Measurements from ENCODE around the gene SLC1A1.

Gene SLC1A1

DNA sequence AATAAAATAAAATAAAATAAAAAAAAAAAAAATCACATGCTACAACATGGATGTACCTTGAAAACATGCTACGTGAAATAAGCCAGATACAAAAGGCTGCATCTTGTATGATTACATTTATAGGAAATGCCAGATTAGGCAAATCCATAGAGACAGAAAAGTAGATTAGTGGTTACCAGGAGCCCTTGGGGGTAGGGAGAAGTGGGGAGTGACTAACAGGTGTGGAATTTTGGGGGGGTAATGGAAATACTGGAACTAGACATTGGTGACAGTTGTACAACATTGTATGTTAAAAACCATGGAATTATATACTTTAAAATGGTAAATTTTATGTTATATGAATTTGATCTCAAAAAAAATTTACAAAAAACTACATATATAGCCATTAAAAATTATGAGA lies 47.3 kb downstream of the SLC1A1 start:
- H3K9me2 ChIP-seq (ENCODE audit: low read depth, low read length), result no peaks in the 10 kb centered on the region
- no peaks in the 10 kb centered on the region for H3K79me2 ChIP-seq (ENCODE audit: insufficient read depth, low read length)
- H3K27ac ChIP-seq (ENCODE audit: low read depth, low read length, poor library complexity, severe bottlenecking), result no peak overlapping the region
- no peaks in the 10 kb centered on the region for H3K4me1 ChIP-seq (ENCODE audit: insufficient read depth, low read length, severe bottlenecking)
- no peaks in the 10 kb centered on the region for H3K36me3 ChIP-seq (ENCODE audit: insufficient read depth, low read length)
- H3K27me3 ChIP-seq (ENCODE audit: insufficient read depth, low read length), result no peaks in the 10 kb centered on the region
- H3K4me2 ChIP-seq (ENCODE audit: low read length), result no peak overlapping the region
- no peak overlapping the region for H3K4me3 ChIP-seq (ENCODE audit: low read depth, low read length, poor library complexity, severe bottlenecking)
- no peaks in the 10 kb centered on the region for H3F3A ChIP-seq (ENCODE audit: insufficient read depth, low read length)
- H4K20me1 ChIP-seq (ENCODE audit: insufficient read depth, low read length), result no peaks in the 10 kb centered on the region
- no peak for TF ChIP-seq CTCF (IDR thresholded peaks at IDR 0.05; ENCODE audit: low read length)
- no peak for TF ChIP-seq EZH2 (IDR thresholded peaks at IDR 0.05; ENCODE audit: borderline replicate concordance, low read length)
- H3K9me3 ChIP-seq (ENCODE audit: low read length), result no peaks in the 10 kb centered on the region
- no peak overlapping the region for H3K9ac ChIP-seq (ENCODE audit: low read length)
- H2AFZ ChIP-seq (ENCODE audit: low read length), result no peak overlapping the region

- Histone ChIP-seq H3K9me2 (ENCODE audit: low read depth, low read length) (no peaks in the 10 kb centered on the region), H3K4me3 (ENCODE audit: low read depth, low read length, poor library complexity, severe bottlenecking) (no peak overlapping the region), H2AFZ (ENCODE audit: low read length) (no peak overlapping the region), H3K36me3 (ENCODE audit: insufficient read depth, low read length) (no peaks in the 10 kb centered on the region), H4K20me1 (ENCODE audit: insufficient read depth, low read length) (no peaks in the 10 kb centered on the region), H3K4me2 (ENCODE audit: low read length) (no peak overlapping the region), H3F3A (ENCODE audit: insufficient read depth, low read length) (no peaks in the 10 kb centered on the region), H3K27ac (ENCODE audit: low read depth, low read length, poor library complexity, severe bottlenecking) (no peak overlapping the region), H3K4me1 (ENCODE audit: insufficient read depth, low read length, severe bottlenecking) (no peaks in the 10 kb centered on the region), H3K79me2 (ENCODE audit: insufficient read depth, low read length) (no peaks in the 10 kb centered on the region), H3K9ac (ENCODE audit: low read length) (no peak overlapping the region), H3K27me3 (ENCODE audit: insufficient read depth, low read length) (no peaks in the 10 kb centered on the region), H3K9me3 (ENCODE audit: low read length) (no peaks in the 10 kb centered on the region)
- TF ChIP-seq EZH2 (IDR thresholded peaks at IDR 0.05; ENCODE audit: borderline replicate concordance, low read length), result no peak
- no peak for TF ChIP-seq CTCF (IDR thresholded peaks at IDR 0.05; ENCODE audit: low read length)
Measured at GRCh38 chr9:4538107-4538506, 47.8 kb downstream of the SLC1A1 start.

DNA sequence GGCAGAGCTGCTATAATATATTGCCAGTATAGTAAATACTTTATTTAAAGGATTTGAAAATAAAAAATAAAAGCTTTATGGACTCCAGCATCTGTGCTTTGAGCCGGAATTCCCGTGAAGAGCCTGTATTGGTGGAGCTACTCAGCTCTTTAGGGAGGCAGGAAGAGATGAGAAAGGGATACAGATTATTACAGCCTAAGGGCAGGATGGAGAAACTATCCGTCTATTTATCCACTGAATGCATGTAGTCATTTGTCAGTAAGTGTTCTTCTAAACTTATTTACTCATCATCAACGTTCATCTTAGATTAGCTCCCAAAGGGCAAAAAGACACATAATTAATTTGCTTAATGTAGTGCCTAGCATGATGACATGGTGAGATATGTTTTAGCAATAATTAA lies 48.4 kb downstream of the SLC1A1 start:
- no peaks in the 10 kb centered on the region for H3K79me2 ChIP-seq (ENCODE audit: insufficient read depth, low read length)
- no peaks in the 10 kb centered on the region for H3K9me2 ChIP-seq (ENCODE audit: low read depth, low read length)
- no peaks in the 10 kb centered on the region for H4K20me1 ChIP-seq (ENCODE audit: insufficient read depth, low read length)
- no peak overlapping the region for H3K27ac ChIP-seq (ENCODE audit: low read depth, low read length, poor library complexity, severe bottlenecking)
- no peaks in the 10 kb centered on the region for H3K4me1 ChIP-seq (ENCODE audit: insufficient read depth, low read length, severe bottlenecking)
- H3K27me3 ChIP-seq (ENCODE audit: insufficient read depth, low read length), result no peaks in the 10 kb centered on the region
- no peaks in the 10 kb centered on the region for H3K9me3 ChIP-seq (ENCODE audit: low read length)
- H3F3A ChIP-seq (ENCODE audit: insufficient read depth, low read length), result no peaks in the 10 kb centered on the region
- no peak overlapping the region for H3K4me3 ChIP-seq (ENCODE audit: low read depth, low read length, poor library complexity, severe bottlenecking)
- H3K36me3 ChIP-seq (ENCODE audit: insufficient read depth, low read length), result no peaks in the 10 kb centered on the region
- H3K9ac ChIP-seq (ENCODE audit: low read length), result no peak overlapping the region
- H2AFZ ChIP-seq (ENCODE audit: low read length), result no peak overlapping the region
- TF ChIP-seq CTCF (IDR thresholded peaks at IDR 0.05; ENCODE audit: low read length) (no peak), EZH2 (IDR thresholded peaks at IDR 0.05; ENCODE audit: borderline replicate concordance, low read length) (no peak)
- H3K4me2 ChIP-seq (ENCODE audit: low read length), result no peak overlapping the region

Data from OCI-LY1 (cell line).